ENCODE data around the gene RNF224.
"Not testable (repeated sequence)": the region's sequence is repeated elsewhere in the genome, so short reads cannot be mapped to it uniquely, and the experiment has no call there.

Gene RNF224

DNA sequence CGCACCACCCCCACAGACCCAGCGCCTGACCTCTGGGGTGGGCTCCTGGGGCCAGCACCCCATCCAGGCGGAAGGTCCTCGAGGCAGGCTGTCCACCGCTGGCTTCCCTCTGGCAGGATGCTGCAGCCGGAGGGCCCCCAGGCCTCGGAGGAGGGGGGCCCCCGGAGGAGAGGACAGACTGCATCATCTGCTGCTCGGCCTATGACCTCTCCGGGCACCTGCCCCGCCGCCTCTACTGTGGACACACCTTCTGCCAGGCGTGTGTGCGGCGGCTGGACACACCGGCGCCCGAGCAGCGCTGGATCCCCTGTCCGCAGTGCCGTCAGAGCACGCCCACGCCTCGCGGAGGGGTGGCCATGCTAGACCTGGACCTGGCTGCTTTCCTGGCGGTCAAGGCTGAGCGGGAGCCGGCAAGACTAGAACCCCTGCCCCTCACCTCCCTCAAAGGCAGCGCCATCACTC is 1.2 kb downstream of the RNF224 start:
- peak; percentile 38 for DNase-seq (ENCODE audit: low spot score)

DNA sequence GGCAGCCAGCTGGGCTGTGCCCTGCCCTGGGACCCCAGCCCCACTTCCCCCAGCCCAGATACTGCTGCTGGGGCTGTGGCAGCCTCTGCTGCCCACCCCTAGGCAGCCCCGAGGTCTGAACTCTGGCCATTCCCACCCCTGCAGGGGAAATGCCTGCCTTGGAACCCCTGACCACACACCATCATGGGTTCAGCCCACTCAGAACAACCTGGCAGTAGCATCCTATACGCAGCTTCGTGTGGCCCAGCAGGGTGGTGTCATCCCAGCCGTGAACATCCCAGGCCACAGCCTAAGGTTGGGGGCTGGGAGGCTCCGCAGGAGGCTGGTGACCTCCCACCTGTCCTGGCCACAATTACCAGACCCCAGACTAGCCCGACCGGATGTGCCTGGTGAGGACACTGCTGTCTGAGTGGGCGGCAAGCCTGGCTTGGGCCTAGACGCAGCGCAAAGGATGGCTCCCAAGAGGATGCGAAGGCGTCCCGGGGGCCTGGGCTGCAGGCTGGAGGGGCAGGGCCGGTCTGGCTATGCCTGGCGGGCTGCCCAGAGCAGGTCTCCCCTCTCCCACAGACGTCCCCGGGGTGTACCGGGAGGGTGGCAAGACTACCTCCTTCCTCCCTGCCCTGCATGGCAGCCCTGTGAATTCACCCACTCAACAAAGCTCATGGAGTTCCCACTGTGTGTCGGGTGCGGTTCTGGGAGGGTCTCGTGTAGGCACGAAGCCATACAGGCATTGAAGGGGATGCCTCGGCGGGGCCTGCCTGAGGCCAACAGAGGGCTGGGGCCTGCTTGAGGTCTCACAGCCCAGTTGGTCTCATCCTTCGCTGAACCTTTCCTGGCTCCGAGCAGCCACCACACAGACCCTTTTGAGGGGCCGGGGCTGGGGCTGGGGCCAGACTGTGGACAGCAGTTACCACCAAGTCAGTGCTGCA is 1.9 kb downstream of the RNF224 start:
- DNase-seq (ENCODE audit: low spot score), result no peak

DNA sequence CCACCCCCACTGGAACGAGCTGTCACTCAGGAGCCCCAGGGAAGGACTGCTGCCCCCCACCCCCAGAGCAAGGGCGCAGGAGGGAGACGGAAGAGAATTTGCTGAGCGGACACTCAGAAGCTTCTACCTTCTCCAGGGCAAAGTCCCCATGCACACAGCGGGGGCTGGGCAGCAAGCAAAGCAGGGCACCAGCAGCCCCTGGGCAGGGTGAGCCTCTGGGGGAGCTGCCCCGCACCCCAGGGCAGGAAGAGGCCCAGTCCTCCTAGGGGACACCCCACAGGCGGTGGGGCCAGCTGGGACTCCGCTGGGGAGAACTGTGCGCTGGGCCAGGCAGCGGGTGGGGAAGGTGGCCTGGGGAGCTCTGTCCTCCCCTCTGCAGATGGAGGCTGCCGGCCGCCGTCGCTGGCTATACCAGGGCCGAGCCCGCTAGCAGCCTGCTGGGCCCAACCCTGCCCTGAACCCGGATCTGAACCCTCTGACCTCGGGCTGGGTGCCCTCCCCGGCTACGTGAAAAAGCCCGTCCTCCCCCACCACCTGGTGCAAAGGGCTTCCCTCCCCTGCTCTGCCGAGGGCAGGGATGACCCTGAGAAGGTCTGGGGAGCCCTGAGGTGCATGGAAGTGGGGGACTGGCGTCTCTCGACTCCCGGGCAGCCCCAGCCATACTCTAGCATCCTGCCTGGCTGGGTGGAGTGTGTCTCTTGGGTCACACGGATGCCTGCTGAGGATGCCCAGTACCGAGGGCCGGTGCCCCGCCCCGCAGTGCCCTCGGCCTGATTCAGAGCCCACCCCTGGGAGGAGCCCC is 2.8 kb downstream of the RNF224 start:
- no peak for DNase-seq (ENCODE audit: low spot score)

DNA sequence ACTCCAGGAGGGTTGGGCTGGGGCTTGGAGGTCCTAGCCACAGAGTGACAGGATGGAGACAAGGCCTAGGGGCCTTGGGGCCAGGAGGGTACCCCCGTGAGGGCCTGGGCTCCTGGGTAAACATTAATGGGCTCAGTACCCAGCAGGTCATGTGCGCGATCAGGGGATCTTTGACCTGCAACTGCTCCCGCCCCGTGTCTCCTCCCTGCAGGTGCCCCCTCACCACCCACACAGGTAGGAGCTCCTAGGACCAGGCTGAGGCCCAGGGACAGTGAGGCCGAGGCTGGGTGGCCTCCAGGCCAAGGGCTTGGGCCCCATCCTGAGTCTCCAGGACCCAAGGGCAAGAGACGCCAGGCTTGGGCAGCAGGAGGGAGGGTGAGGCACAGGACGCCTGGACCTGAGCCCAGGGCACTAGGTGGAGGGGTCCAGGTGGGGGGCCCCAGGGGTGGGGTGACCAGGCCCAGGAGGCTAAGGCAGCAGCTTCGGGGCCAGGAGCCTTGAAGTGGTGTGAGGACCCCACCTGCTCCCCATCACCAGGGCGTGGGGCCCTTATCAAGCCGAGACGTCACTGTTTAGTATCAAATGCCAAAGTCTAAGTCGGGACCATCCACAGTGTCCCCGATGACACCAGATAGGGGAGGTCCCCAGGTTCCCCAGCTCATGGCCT is 3.5 kb downstream of the RNF224 start, which contains the start of gene SLC34A3:
TSS of gene SLC34A3 (plus strand) at position 197 of the 667 bp plus-strand sequence. CDS start 802 bp downstream, outside the sequence.
- no peak for DNase-seq (ENCODE audit: low spot score)

DNA sequence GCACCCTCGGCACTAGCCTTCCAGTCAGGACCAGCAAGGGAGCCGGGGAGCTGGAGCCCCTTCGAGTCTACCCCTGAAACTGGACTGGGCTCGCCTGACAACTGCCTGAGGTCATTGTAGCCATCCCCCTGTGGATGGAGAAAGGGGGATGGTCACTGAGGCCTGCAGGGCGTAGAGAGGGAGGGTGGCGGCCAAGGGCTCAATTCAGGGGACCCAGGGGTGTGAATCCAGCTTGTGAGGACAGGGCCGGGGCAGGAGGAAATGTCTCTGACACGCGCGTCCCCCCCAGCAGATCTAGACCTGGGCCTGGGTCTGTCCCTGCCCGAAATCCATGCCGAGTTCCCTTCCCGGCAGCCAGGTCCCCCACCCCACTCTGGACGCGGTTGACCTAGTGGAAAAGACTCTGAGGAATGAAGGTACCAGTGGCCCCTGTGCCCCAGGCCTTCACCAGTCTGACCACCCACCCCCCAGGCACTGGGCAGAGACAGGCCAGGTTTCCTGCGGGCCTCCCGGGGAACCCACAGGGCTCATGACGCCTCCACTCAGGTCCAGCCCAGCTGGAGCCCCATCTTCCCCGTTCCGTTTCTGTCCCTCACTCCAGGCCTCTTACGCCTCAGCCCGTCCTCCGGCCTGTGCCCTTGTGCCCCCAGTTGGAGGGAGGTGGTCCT is 4.2 kb downstream of the RNF224 start:
- no peak for DNase-seq (ENCODE audit: low spot score)

GRCh38 chr9:137232101-137232500 is 4.8 kb downstream of the RNF224 start:
- no peak for DNase-seq (ENCODE audit: low spot score)

- DNase-seq (ENCODE audit: low spot score), result no peak
Measured at GRCh38 chr9:137232510-137232909, 5.2 kb downstream of the RNF224 start.

GRCh38 chr9:137233143-137233980 is 6.1 kb downstream of the RNF224 start:
- no peak for DNase-seq (ENCODE audit: low spot score)

DNA sequence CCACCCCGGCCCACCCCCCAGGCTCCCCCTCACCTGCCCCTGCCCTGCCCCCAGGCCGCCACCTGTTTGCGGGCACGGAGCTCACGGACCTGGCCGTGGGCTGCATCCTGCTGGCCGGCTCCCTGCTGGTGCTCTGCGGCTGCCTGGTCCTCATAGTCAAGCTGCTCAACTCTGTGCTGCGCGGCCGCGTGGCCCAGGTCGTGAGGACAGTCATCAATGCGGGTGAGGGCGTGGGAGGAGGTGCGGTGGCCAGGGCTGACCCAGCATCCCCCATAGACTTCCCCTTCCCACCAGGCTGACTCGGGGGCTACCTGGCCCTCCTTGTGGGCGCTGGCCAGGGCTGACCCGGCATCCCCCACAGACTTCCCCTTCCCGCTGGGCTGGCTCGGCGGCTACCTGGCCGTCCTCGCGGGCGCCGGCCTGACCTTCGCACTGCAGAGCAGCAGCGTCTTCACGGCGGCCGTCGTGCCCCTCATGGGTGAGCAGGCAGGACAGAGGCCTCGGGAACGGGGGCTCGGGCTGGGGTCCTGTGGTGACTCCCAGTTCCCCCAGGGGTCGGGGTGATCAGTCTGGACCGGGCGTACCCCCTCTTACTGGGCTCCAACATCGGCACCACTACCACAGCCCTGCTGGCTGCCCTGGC is 6.9 kb downstream of the RNF224 start:
- DNase-seq (ENCODE audit: low spot score), result no peak

- DNase-seq (ENCODE audit: low spot score), result no peak
Measured at GRCh38 chr9:137234758-137235423, 7.6 kb downstream of the RNF224 start.

DNA sequence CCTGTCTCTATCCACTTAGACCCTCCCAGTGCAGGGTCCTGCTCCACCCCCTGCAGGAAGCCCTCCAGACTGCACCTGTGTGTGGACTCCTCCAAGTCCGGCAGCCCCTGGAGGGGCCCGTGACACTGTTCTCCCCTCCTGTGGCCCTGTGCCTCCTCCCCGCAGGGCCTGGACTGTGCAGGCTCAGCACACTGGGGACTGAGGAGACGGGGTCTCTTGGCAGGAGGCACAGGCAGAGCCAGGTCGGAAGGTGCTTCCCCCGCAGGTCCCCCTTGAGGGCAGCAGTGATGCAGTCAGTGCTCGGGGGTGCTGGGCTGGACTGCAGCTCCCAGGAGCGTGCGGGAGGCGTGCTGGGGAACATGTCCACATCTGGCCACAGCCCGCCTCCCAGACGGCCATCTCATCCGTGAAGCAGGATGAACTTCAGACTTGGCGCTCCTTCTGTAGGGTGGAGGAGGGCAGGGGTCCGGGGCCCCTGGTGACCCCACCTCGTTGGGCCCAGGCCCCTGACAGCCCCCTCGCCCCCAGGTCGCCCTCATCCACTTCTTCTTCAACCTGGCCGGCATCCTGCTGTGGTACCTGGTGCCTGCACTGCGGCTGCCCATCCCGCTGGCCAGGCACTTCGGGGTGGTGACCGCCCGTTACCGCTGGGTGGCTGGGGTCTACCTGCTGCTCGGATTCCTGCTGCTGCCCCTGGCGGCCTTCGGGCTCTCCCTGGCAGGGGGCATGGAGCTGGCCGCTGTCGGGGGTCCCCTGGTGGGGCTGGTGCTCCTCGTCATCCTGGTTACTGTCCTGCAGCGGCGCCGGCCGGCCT is 8.3 kb downstream of the RNF224 start:
- no peak for DNase-seq (ENCODE audit: low spot score)

GRCh38 chr9:137236238-137236935 is 9.1 kb downstream of the RNF224 start:
- peak; percentile 82 for DNase-seq (ENCODE audit: low spot score)

- no peak for DNase-seq (ENCODE audit: low spot score)
Measured at GRCh38 chr9:137236936-137237421, 9.7 kb downstream of the RNF224 start.

- DNase-seq (ENCODE audit: low spot score), result no peak
Measured at GRCh38 chr9:137237759-137238726, 10.7 kb downstream of the RNF224 start.

DNA sequence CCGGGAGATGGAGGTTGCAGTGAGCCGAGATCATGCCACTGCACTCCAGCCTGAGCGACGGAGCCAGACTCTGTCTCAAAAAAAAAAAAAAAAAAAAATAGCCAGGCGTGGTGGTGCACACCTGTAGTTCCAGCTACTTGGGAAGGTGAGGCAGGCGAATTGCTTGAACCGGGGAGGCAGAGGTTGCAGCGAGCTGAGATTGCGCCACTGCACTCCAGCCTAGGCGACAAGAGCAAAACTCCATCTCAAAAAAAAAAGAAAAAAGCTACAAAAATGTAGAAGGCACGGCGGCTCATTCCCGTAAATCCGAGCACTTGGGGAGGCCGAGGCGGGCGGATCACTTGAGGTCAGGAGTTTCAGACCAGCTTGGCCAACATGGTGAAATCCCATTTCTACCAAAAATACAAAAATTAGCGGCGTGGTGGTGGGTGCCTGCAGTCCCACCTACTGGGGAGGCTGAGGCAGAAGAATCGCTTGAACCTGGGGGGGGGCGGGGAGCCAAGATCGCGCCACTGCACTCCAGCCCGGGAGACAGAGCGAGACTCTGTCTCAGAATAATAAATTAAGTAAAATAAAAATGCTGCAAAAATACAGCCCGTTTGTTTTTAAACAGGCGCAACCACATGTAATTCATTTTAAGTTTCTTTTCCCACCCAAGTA is 12.4 kb downstream of the RNF224 start:
- not testable (repeated sequence) for DNase-seq (ENCODE audit: low spot score)

GRCh38 chr9:137240318-137240840 is 13.1 kb downstream of the RNF224 start:
- DNase-seq (ENCODE audit: low spot score), result peak; percentile 76
